Superior temporal gyrus (tissue), 1 donor: Measurements from ENCODE around the gene ERBB4.
A peak's percentile ranks its signal among the peaks of the same experiment; 100 is the strongest.
"Not testable (repeated sequence)": the region's sequence is repeated elsewhere in the genome, so short reads cannot be mapped to it uniquely, and the experiment has no call there.

Experiments
- DNase-seq: peaks from one replicate; pipeline ENCODE4 v3.0.0-alpha.2; 2016; ENCODE audit errors: extremely low spot score

ERBB4 gene

GRCh38 chr2:212147921-212148513 lies 390.6 kb downstream of the ERBB4 start:
- DNase-seq, result peak; percentile 56

- DNase-seq, result no peak
Measured at GRCh38 chr2:212146416-212146815, 392.2 kb downstream of the ERBB4 start.

GRCh38 chr2:212145121-212145520 lies 393.5 kb downstream of the ERBB4 start:
- DNase-seq, result no peak

- DNase-seq, result no peak
Measured at GRCh38 chr2:212142631-212143030, 396.0 kb downstream of the ERBB4 start.

GRCh38 chr2:212141499-212141898 lies 397.1 kb downstream of the ERBB4 start:
- no peak for DNase-seq

GRCh38 chr2:212136216-212136795 lies 402.3 kb downstream of the ERBB4 start:
- no peak for DNase-seq

GRCh38 chr2:212135739-212136138 lies 402.9 kb downstream of the ERBB4 start:
- no peak for DNase-seq

GRCh38 chr2:212133337-212133736 lies 405.3 kb downstream of the ERBB4 start:
- DNase-seq, result no peak

GRCh38 chr2:212124598-212124997 lies 414.0 kb downstream of the ERBB4 start:
- no peak for DNase-seq

- DNase-seq, result no peak
Measured at GRCh38 chr2:212119591-212119990, 419.0 kb downstream of the ERBB4 start.

GRCh38 chr2:212117926-212118325 lies 420.7 kb downstream of the ERBB4 start:
- no peak for DNase-seq

- DNase-seq, result no peak
Measured at GRCh38 chr2:212114489-212114888, 424.1 kb downstream of the ERBB4 start.

- no peak for DNase-seq
Measured at GRCh38 chr2:212112401-212112800, 426.2 kb downstream of the ERBB4 start.

- no peak for DNase-seq
Measured at GRCh38 chr2:212109792-212110680, 428.6 kb downstream of the ERBB4 start.

- no peak for DNase-seq
Measured at GRCh38 chr2:212109217-212109616, 429.4 kb downstream of the ERBB4 start.

GRCh38 chr2:212107989-212108388 lies 430.6 kb downstream of the ERBB4 start:
- no peak for DNase-seq

- no peak for DNase-seq
Measured at GRCh38 chr2:212107014-212107413, 431.6 kb downstream of the ERBB4 start.

- not testable (repeated sequence) for DNase-seq
Measured at GRCh38 chr2:212106536-212106935, 432.1 kb downstream of the ERBB4 start.

- no peak for DNase-seq
Measured at GRCh38 chr2:212099658-212100057, 438.9 kb downstream of the ERBB4 start.

- DNase-seq, result no peak
Measured at GRCh38 chr2:212098966-212099365, 439.6 kb downstream of the ERBB4 start.

GRCh38 chr2:212097001-212097400 lies 441.6 kb downstream of the ERBB4 start:
- DNase-seq, result no peak

GRCh38 chr2:212089873-212090272 lies 448.7 kb downstream of the ERBB4 start:
- no peak for DNase-seq

GRCh38 chr2:212088353-212088752 lies 450.2 kb downstream of the ERBB4 start:
- DNase-seq, result no peak
